ENCODE data around the gene ECPAS. TPM values are rescaled to one million over a fixed set of nuclear protein-coding genes. Genes with fewer than 3 reads are reported as not detected.
A peak's percentile ranks its signal among the peaks of the same experiment; 100 is the strongest.
"Not testable (repeated sequence)": the region's sequence is repeated elsewhere in the genome, so short reads cannot be mapped to it uniquely, and the experiment has no call there.

The ECPAS gene, protein sequence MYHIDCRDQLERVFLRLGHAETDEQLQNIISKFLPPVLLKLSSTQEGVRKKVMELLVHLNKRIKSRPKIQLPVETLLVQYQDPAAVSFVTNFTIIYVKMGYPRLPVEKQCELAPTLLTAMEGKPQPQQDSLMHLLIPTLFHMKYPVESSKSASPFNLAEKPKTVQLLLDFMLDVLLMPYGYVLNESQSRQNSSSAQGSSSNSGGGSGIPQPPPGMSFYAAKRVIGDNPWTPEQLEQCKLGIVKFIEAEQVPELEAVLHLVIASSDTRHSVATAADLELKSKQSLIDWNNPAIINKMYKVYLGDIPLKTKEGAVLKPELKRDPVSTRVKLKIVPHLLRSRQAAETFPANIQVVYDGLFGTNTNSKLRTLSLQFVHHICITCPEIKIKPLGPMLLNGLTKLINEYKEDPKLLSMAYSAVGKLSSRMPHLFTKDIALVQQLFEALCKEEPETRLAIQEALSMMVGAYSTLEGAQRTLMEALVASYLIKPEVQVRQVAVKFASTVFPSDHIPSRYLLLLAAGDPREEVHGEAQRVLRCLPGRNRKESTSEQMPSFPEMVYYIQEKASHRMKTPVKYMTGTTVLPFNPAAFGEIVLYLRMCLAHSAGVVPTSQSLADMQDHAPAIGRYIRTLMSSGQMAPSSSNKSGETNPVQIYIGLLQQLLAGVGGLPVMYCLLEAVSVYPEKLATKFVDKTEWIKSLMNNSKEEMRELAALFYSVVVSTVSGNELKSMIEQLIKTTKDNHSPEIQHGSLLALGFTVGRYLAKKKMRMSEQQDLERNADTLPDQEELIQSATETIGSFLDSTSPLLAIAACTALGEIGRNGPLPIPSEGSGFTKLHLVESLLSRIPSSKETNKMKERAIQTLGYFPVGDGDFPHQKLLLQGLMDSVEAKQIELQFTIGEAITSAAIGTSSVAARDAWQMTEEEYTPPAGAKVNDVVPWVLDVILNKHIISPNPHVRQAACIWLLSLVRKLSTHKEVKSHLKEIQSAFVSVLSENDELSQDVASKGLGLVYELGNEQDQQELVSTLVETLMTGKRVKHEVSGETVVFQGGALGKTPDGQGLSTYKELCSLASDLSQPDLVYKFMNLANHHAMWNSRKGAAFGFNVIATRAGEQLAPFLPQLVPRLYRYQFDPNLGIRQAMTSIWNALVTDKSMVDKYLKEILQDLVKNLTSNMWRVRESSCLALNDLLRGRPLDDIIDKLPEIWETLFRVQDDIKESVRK (N-terminal part only)
- polyA plus RNA-seq (ENCODE audit: insufficient read length in 4 of 4) = 10 to 100 TPM; 71.0 to 94.9 (median 78.0) TPM

- DNase-seq (ENCODE audit: low read depth in 4 of 4, low spot score in 2 of 4) = peak in 2 of 4 donors; percentile 43 to 58
These were observed at the start of gene ECPAS for GRCh38 chr9:111483858-111484571. Gene ECPAS, minus strand, starts transcription at chr9:111484383. Its CDS starts 11,465 bp downstream, at chr9:111472918.

DNA sequence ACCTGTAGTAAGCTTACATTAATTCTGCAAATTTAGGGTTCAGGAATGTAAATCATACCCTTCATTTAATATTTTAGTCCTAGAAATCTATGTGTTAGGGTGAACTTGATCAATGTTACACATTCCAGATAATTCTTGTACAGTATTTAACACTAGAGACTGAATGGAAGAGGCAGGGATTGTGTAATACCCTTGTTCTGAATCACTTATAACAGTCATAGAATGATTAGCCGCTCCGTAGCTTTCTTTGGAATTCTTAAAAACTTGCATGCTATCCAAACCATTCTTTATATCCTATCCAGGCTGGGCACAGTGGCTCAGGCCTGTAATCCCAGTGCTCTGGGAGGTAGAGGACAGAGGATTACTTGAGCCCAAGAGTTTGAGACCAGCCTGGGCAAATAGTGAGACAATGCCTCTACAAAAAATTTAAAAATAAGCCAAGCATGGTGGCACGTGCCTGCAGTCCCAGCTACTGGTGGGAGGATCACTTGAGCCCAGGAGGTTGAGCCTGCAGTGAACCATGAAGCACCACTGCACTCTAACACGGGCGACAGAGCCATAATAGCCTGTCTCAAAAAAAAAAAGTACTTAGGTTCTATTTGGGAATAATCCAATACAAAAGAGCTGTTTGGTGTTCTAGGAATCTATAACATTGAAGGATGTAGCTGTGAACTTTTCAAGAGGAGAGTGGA lies 49.1 kb upstream of the ECPAS start:
- DNase-seq (ENCODE audit: low read depth in 4 of 4, low spot score in 2 of 4) = no peak

- no peak for DNase-seq (ENCODE audit: low read depth in 4 of 4, low spot score in 2 of 4)
These were observed 47.5 kb upstream of the ECPAS start for GRCh38 chr9:111531716-111532115.

DNA sequence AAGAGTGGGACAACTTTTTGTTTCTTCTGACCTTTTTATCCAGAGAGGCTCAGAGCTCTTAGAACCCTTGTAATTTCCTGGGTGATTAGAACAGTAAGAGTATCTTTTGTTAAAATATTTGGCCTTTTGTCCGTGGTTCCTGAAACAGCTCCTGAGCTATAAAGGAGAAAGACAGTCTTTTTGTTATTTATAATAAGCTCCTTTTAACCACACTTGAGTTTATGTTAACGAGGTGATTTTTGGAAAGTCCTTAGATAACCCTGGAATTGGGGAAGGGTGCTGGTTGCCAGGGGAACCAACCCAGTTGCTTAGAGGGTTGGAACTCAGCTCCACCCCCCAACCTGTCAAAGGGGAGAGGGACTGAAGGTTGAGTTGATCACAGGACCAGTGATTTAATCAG lies 45.6 kb upstream of the ECPAS start:
- no peak for DNase-seq (ENCODE audit: low read depth in 4 of 4, low spot score in 2 of 4)

GRCh38 chr9:111527347-111527746 lies 43.2 kb upstream of the ECPAS start:
- DNase-seq (ENCODE audit: low read depth in 4 of 4, low spot score in 2 of 4) = no peak

- peak; percentile 68 to 81 (median 71) for DNase-seq (ENCODE audit: low read depth in 4 of 4, low spot score in 2 of 4)
These were observed 41.1 kb upstream of the ECPAS start, which contains the start of gene ZNF483 for GRCh38 chr9:111525056-111525977. Gene ZNF483, plus strand, starts transcription at chr9:111525179. Its CDS starts 2,217 bp downstream, at chr9:111527396.

DNA sequence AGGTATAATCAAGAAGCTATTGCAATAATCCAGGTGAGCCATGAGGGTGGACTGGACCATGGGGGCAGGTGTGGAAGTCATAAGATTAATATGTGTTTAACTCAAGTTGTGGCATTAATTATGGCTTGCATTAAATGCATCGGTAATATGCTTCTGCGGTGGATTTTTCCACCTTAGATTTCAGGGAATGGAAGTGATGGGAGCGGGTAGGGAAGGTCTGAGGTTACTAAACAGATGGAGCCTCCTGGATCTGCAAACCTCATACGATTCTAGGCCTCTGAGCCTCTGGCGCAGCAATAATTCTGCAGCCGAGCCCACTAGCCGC lies 40.5 kb upstream of the ECPAS start:
- no peak for DNase-seq (ENCODE audit: low read depth in 4 of 4, low spot score in 2 of 4)

DNA sequence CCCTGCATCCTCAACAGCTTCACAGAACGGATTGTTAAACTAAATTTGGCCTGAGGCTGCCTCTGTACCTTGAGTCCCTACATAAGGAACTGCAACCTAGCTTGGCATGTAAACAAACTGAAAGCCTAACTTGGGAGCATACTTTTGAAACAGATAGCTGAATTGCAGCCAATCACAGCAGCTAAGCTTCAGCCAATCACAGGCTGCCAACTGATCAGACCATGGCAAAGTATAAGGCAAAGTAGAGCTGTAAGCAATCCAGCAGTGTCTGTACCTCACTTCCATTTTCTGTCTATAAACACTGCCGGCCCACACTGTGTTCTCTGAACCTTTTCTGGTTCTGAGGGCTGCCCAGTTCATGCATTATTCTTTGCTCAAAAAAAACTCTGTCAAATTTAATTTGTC lies 31.9 kb upstream of the ECPAS start:
- DNase-seq (ENCODE audit: low read depth in 4 of 4, low spot score in 2 of 4) = no peak

DNA sequence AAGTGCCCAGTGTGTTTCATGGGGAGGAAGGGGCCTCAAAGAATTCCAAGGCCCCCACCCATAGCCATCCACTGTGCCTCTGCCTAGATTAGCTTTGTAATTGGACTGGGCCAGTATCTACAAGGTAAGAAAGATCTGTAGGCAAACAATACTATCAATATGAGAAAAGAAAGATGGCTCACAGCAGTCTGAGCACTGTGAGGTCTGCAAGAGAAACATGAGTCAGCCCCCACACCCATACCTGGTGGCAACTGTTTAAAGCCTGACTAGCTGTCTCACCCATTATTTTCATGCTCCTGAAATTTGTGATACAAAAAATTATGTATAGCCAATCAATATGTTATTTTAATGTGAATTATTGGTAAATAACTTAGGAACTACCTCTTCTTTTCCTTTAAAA lies 30.8 kb upstream of the ECPAS start:
- no peak for DNase-seq (ENCODE audit: low read depth in 4 of 4, low spot score in 2 of 4)

DNA sequence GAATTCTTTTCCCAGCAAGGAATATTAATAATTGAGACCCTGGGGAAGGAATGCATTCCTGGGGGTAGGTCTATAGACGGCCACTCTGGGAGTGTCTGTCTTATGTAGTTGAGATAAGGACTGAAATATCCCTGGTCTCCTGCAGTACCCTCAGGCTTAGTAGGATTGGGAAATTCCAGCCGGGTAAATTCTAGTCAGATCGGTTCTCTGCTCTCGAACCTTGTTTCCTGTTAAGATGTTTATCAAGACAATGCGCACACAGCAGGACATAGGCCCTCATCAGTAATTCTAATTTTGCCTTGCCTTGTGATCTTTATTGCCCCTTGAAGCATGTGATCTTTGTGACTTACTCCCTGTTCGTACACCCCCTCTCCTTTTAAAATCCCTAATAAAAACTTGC lies 27.4 kb upstream of the ECPAS start:
- DNase-seq (ENCODE audit: low read depth in 4 of 4, low spot score in 2 of 4) = not testable (repeated sequence)

DNA sequence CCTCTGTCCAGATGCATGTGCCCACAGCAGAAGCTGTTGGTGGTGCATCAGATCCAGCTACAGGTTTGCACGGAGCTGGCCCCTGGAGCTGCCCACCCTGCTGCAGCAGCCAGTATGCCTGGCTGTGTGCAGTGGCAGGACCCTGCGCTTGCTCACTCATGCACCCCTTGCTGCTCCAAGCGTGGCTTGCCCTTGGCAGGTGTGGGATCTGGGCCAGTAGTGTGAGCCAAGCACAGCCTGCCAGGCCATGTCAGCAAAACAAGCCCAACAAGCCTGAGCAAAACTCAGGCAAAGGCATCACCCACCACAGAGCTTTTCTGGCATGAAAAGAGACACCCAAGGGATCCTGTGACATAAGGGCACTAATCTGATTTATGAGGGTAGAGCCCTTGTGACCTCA lies 18.3 kb upstream of the ECPAS start:
- DNase-seq (ENCODE audit: low read depth in 4 of 4, low spot score in 2 of 4) = no peak

GRCh38 chr9:111501648-111502047 lies 17.5 kb upstream of the ECPAS start:
- no peak for DNase-seq (ENCODE audit: low read depth in 4 of 4, low spot score in 2 of 4)

DNA sequence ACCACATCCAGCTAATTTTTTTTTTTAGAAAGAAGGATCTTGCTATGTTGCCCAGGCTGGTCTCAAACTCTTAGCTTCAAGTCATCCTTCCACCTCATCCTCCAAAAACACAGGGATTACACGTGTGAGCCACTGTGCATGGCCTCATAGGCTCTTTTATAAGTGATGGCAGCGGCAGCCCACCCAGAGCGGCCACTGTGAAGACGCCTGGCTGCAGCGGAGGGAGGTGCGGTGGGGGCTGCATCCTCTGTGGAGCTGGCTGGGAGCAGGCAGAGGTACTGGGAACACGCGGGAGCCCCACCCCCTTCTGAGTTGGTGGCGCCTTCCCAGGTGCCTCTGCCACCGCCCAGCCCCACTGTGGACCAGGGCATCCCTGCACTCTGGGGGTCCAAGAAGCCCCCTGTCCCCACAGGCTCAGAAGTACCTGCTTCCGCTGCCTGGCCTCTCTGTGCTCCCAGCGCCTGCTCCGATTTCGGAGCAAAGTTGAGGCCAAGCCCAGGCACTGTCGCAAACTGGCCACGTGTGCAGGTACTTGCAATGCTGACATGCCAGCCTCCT lies 16.9 kb upstream of the ECPAS start:
- DNase-seq (ENCODE audit: low read depth in 4 of 4, low spot score in 2 of 4) = no peak

- DNase-seq (ENCODE audit: low read depth in 4 of 4, low spot score in 2 of 4) = not testable (repeated sequence)
These were observed 13.0 kb upstream of the ECPAS start for GRCh38 chr9:111497196-111497595.

DNA sequence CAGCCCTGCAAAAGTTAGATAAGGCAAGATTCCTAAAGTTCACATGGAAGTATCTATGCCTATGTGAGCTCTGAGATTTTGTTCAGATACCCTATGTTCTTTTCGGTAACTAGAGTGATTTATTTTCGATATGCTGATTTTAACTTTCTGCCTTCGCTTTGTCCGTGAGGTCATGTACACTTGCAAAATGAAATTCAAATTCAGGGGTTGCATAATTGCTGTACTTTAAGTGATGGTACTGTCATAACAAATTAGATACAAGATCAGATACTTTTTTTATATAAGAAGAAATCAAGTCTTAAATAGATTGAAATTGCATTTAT lies 350 bp upstream of the ECPAS start:
- DNase-seq (ENCODE audit: low read depth in 4 of 4, low spot score in 2 of 4) = no peak

DNA sequence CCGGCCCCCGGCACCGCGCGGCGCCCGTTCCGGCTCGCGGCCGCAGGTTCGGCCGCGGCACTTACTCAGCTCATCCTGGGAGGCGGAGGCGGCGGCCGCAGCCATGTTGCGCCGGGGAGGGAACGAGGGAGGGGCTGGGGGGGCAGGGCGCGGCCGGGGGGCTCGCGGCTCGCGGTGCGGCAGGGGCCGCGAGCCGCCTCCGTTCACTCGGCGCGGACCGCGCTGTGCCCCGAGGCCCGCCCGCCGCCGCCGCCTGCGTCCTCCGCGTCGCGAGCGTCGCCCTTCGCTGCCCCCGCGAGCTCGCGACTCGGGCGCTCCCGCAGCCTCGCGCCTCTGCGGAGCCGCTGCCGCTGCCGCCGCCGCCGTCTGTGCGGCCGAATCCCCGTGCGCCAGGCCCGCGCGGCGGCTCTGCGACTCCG lies 735 bp downstream of the ECPAS start:
- peak in 1 of 4 donors; percentile 17 for DNase-seq (ENCODE audit: low read depth in 4 of 4, low spot score in 2 of 4)

- DNase-seq (ENCODE audit: low read depth in 4 of 4, low spot score in 2 of 4) = peak in 2 of 4 donors; percentile 45 to 50
These were observed 1.3 kb downstream of the ECPAS start for GRCh38 chr9:111482694-111483438.

All from left renal cortex interstitium (tissue), 4 donors.